ENCODE results near the gene RPS23. TPM values are rescaled to one million over a fixed set of nuclear protein-coding genes. Genes with fewer than 3 reads are reported as not detected.

Gene RPS23
- total RNA-seq, 1 experiment from 2014 or later: 1,388 TPM

- no peak for DNase-seq (ENCODE audit: low read depth, low spot score)
- Histone ChIP-seq H3K36me3 (ENCODE audit: control insufficient read depth, insufficient read depth, low read length) (peaks cover 28% of the 10 kb centered on the region), H3K27ac (ENCODE audit: low read length) (peak overlapping the region; percentile 99), H3K9me3 (ENCODE audit: control insufficient read depth, insufficient read depth, low read depth, low read length) (no peaks in the 10 kb centered on the region), H3K4me3 (ENCODE audit: low read depth in 2 of 2, low read length in 2 of 2) (peak overlapping the region; percentile 93 to 100), H3K27me3 (ENCODE audit: control insufficient read depth, insufficient read depth, low read length) (no peaks in the 10 kb centered on the region), H3K4me1 (ENCODE audit: control insufficient read depth, insufficient read depth, low read length) (peaks cover 19% of the 10 kb centered on the region)
- no peak for TF ChIP-seq CTCF (IDR thresholded peaks at IDR 0.05)
- no peak for TF ChIP-seq TCF7L2 (IDR thresholded peaks at IDR 0.05; ENCODE audit: low read depth, low read length)
- no peak for TF ChIP-seq SIN3A (IDR thresholded peaks at IDR 0.05; ENCODE audit: borderline replicate concordance, insufficient read depth, low read depth, low read length)
- TF ChIP-seq POLR2AphosphoS5 (IDR thresholded peaks at IDR 0.05; ENCODE audit: low read depth, low read length): no peak
- TF ChIP-seq REST (IDR thresholded peaks at IDR 0.05; ENCODE audit: insufficient read depth in 1 of 2, low read depth in 2 of 2, low read length in 1 of 2): no peak
- BruUV-seq (replicated peaks): TSS peak; percentile 87
- ChIA-PET POLR2A (interaction anchor here (0.7 kb wide), 1 partner anchor 674 kb away, joined by 20 read pairs; no protein-coding TSS in a partner anchor), CTCF (no interaction called here)
- in situ Hi-C loops (cut with HindIII; ENCODE audit: low pct_unique_long_range_greater_than_20kb, low sequenced_read_pairs) (no loop called here), intact Hi-C loops (cut with micrococcal nuclease; ENCODE audit: unreplicated experiment) (no loop called here)
- no peak for ATAC-seq
These were observed 1.1 kb downstream of the RPS23 start for GRCh38 chr5:82276800-82277612.

GRCh38 chr5:82275216-82275664 lies 2.9 kb downstream of the RPS23 start:
- no TSS peak for BruUV-seq (replicated peaks)
- TF ChIP-seq SIN3A (IDR thresholded peaks at IDR 0.05; ENCODE audit: borderline replicate concordance, insufficient read depth, low read depth, low read length): no peak
- TF ChIP-seq TCF7L2 (IDR thresholded peaks at IDR 0.05; ENCODE audit: low read depth, low read length): no peak
- peak; percentile 46; the same call in 1 of the 2 replicates for TF ChIP-seq POLR2AphosphoS5 (IDR thresholded peaks at IDR 0.05; ENCODE audit: low read depth, low read length)
- Histone ChIP-seq H3K9me3 (ENCODE audit: control insufficient read depth, insufficient read depth, low read depth, low read length) (no peaks in the 10 kb centered on the region), H3K36me3 (ENCODE audit: control insufficient read depth, insufficient read depth, low read length) (peaks cover 28% of the 10 kb centered on the region), H3K4me1 (ENCODE audit: control insufficient read depth, insufficient read depth, low read length) (peaks cover 19% of the 10 kb centered on the region), H3K27me3 (ENCODE audit: control insufficient read depth, insufficient read depth, low read length) (no peaks in the 10 kb centered on the region), H3K27ac (ENCODE audit: low read length) (no peak overlapping the region), H3K4me3 (ENCODE audit: low read depth in 2 of 2, low read length in 2 of 2) (no peak overlapping the region)
- no peak for ATAC-seq
- CTCF ChIA-PET: no interaction called here
- no peak for DNase-seq (ENCODE audit: low read depth, low spot score)
- intact Hi-C loops (cut with micrococcal nuclease; ENCODE audit: unreplicated experiment): no loop called here
- in situ Hi-C loops (cut with HindIII; ENCODE audit: low pct_unique_long_range_greater_than_20kb, low sequenced_read_pairs): no loop called here
- POLR2A ChIA-PET: interaction anchor here (0.7 kb wide), 1 partner anchor 9 kb away, joined by 3 read pairs; no protein-coding TSS in a partner anchor

Measured in Panc1 (cell line).